NCI-H1092 (cell line): ENCODE results near the gene AIRE.
"Not testable (repeated sequence)": the region's sequence is repeated elsewhere in the genome, so short reads cannot be mapped to it uniquely, and the experiment has no call there.

ENCODE experiments used
- DNase-seq: peaks from one replicate; lab custom pipeline; 2025; lab: John Stamatoyannopoulos, UW

Gene AIRE

DNA sequence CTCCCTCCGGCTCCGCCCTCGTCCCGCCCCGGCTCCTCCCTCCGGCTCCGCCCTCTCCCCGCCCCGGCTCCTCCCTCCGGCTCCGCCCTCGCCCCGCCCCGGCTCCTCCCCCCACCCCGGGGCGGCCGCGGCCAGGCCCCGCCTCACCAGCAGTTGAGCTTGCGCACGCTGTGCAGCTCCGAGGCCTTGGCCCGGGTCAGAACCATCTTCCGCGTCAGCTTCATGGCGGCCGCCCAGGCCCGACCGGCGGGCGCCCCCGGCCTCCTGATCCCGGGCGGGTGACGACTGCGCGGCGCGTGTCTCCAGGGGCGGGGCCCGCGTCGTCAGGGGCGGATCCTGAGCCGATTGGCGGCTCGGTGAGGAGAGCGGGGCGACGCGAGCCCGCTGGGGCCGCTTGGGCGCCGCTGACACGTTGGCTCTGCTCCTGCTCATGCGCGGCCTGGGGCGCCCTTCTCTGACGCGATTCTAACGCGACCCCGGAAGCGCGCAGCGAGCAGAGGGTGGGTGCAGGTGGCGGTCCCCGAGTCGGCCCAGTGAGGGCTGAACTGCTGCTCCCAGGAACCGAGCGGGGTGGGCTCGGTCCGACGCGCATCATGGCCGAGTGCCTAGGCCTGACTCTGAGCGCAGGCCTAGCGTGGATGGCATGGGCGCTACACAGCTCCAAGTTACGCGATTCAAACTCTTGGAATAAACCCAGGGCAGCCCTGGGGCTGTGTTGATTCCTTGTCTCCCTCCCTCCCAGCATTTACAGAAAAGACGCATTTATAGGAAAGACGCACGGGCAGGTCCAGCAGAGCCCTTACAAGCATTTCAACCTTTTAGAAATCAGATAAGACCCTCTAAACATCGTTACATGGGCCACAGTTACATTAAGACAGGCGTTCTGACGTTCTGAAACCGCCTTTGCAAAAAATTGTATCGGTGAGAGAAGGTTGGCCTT is 53.6 kb downstream of the AIRE start, which contains the start of gene CFAP410:
CFAP410 (minus strand) TSS at position 420 of the 940 bp plus-strand sequence; CDS start at position 224, 196 bp downstream.
- peak; percentile 97 for DNase-seq

DNA sequence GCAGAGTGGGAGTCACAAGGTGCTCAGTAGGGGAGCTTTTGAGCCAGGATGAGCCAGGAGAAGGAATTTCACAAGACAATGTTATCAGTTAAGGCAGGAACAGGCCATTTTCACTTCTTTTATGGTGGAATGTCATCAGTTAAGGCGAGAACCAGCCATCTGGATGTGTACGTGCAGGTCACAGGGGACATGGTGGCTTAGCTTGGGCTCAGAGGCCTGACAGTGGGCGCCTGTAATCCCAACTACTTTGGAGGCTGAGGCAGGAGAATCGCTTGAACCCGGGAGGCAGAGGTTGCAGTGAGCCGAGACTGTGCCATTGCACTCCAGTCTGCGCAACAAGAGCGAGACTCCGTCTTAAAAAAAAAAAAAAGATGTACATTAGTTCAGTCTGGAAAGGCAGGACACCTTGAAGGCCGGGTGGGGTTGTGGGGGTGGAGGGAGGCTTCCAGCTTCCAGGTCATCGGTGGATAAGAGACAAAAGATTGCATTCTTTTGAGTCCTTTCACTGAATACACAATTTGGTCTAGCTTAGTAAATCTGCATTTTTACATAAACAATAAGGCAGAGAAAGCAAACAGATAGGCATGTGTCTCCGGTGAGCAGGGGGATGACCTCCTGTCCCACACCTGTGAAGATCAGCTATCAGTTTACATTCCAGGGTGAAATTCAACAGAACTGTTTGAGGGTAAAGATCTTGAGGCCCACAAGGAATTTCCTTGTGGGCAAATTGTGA is 56.2 kb downstream of the AIRE start:
- DNase-seq: not testable (repeated sequence)

DNA sequence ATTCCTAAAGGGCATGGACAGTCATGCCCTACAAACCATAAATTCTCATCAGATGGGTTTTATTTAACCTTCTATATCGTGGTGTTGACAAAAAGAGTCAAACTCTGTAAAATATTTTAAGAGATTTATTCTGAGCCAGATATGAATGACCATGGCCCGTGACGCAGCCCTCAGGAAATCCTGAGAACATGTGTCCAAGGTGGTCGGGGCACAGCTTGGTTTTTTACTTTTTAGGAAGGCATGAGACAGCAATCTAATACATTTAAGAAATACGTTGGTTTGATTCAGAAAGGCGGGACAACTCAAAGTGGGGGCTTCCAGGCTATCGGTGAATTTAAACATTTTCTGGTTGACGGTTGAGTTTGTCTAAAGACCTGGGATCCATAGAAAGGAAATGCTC is 57.3 kb downstream of the AIRE start:
- DNase-seq: not testable (repeated sequence)

DNA sequence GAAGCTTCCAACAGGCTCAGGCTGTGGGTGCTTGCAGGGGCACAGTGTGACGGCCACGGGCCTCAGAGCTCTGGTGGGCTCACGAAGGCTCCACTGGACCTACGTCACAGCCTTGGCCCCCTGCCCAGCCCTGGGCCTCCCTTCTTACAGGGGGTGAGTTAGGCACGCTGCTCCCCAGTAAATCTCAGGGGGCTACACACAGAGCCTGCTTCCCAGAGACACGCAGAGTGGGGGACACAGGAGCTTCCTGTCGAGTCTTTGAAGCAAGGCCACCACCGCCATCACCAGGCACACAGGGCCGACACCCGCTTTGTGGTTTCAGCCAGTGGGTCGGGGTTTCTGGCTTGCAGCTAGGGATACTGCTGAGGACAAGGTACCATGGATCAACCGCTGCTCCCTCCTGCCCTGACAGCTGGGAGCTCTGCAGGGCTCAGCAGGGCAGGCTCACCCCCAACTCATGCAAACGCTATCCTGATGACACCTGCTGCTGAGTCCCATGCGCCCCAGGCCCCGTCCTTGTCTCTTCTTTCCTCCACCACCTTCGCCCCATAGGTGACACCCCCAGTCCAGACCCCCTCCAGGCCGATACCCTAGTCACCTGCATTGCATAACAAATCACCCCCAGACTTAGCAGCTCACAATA is 59.0 kb downstream of the AIRE start:
- DNase-seq: no peak

DNA sequence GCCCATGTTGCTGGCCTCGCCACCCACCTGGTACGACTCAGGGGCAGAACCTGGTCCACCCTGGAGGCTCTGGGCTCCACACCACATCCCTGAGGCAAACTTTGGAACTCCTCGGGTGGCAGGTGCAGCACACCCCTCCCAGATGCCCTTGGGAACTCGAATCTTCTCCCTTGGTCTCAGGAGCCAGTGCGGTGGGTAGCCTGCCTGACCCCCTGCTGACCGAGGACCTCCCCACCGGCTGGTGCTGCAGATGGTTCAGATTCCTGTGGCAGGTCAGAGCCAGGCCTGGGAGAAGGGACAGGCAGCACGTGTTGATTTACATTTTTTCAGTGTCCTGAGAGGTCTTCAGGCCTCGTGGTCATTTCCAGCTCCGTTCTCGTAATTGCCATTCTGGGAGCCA is 59.8 kb downstream of the AIRE start:
- no peak for DNase-seq

DNA sequence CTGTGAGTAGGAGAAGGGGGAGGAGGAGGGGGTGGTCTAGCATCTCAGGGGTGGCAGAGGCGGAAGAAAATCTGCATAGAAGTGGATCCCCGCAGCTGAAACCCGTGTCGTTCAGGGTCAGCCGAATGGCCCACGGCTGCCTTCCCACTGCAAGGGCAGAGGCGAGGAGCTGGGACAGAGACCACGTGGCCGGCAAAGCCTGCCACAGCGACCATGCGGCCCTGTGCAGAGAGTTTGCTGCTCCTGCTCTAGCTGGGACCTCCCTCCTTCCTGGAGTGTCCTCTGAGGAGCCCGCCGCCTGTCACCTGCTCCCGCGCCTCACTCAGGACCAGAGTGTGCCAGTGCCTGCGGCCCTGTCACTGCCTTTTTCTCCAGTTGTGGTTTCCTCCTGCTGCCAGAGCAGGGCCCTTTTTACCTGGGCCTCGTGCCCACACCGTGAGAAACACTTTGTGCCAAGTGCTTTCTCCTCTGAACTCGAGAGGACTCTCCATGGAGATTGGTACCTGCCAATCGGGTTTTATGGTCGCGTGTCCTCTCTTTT is 62.3 kb downstream of the AIRE start:
- peak; percentile 86 for DNase-seq
